IMR-90 (cell line): Measurements from ENCODE around the gene VSNL1. TPM values are rescaled to one million over a fixed set of nuclear protein-coding genes. Genes with fewer than 3 reads are reported as not detected.

Experiments
- ATAC-seq: fragments of 200-7000 bp; cut with Tn5 transposase; 2 replicates; pipeline ENCODE4 v1.9.1; 2020; ENCODE audit warnings: low read depth, mild to moderate bottlenecking, moderate library complexity
- BruUV-seq: library from RNA; stranded (reverse); fragments of 400-500 nt; replicated peaks from 2 replicates; lab custom pipeline; 2021; lab: Mats Ljungman, UMichigan
- CTCF ChIA-PET: fragments of 300-600 bp; formaldehyde crosslinking; extraction: SDS; loops from one replicate; lab custom pipeline; 2021; ENCODE audit warnings: antibody characterized with exemption; lab: Yijun Ruan, JAX
- POLR2A ChIA-PET: fragments of 300-600 bp; sonication (Branson Sonifier 250); formaldehyde crosslinking; loops from one replicate; lab custom pipeline; 2022; ENCODE audit warnings: antibody characterized with exemption; ENCODE audit not compliant: unreplicated experiment; lab: Charles Lee
- DNase-seq: peaks from one replicate; pipeline ENCODE4 v3.0.0; 2013
- H2AFZ ChIP-seq: replicated peaks from 2 replicates; pipeline ENCODE3; 2013; ENCODE audit warnings: low read length, mild to moderate bottlenecking; ENCODE audit not compliant: poor library complexity
- H2AK5ac ChIP-seq: 2 replicates; pipeline ENCODE4 v1.6.1; 2013; ENCODE audit warnings: low read depth, low read length, inconsistent platforms
- H2AK9ac ChIP-seq: replicated peaks from 2 replicates; pipeline ENCODE3; 2013; ENCODE audit warnings: mild to moderate bottlenecking, low read depth, low read length, moderate library complexity; ENCODE audit not compliant: poor library complexity
- H2BK120ac ChIP-seq: 2 replicates; pipeline ENCODE4 v1.6.1; 2013; ENCODE audit warnings: low read depth, low read length, inconsistent platforms
- H2BK15ac ChIP-seq: 3 replicates; pipeline ENCODE4 v1.6.1; 2013; ENCODE audit warnings: low read depth, low read length, inconsistent platforms
- H2BK20ac ChIP-seq: 2 replicates; pipeline ENCODE4 v1.6.1; 2013; ENCODE audit warnings: low read depth, mild to moderate bottlenecking, inconsistent platforms, low read length, moderate library complexity
- H2BK5ac ChIP-seq: 2 replicates; pipeline ENCODE4 v1.6.1; 2013; ENCODE audit warnings: mild to moderate bottlenecking, low read depth, low read length, inconsistent platforms; ENCODE audit not compliant: poor library complexity, severe bottlenecking
- H3K14ac ChIP-seq: replicated peaks from 2 replicates; pipeline ENCODE4 v1.6.1; 2013; ENCODE audit warnings: low read depth, low read length, inconsistent platforms
- H3K18ac ChIP-seq: 2 replicates; pipeline ENCODE4 v1.6.1; 2013; ENCODE audit warnings: low read depth, low read length, control low read depth
- H3K23ac ChIP-seq: 2 replicates; pipeline ENCODE4 v1.6.1; 2013; ENCODE audit warnings: low read depth, low read length, inconsistent platforms
- H3K27ac ChIP-seq: 2 replicates; pipeline ENCODE4 v1.5.1; 2013; ENCODE audit warnings: mild to moderate bottlenecking, control low read depth, low read length; ENCODE audit not compliant: insufficient read depth
- H3K27me3 ChIP-seq: 2 replicates; pipeline ENCODE4 v1.6.1; 2013; ENCODE audit warnings: low read length; ENCODE audit not compliant: control insufficient read depth, insufficient read depth
- H3K36me3 ChIP-seq: 2 replicates; pipeline ENCODE4 v1.6.1; 2013; ENCODE audit warnings: low read length, mixed read lengths; ENCODE audit not compliant: control insufficient read depth, insufficient read depth
- H3K4ac ChIP-seq: 2 replicates; pipeline ENCODE4 v1.6.1; 2013; ENCODE audit warnings: low read depth, low read length, inconsistent platforms
- H3K4me1 ChIP-seq: 2 replicates; pipeline ENCODE4 v1.6.1; 2013; ENCODE audit warnings: low read length, mixed read lengths; ENCODE audit not compliant: control insufficient read depth, insufficient read depth
- H3K4me2 ChIP-seq: 2 replicates; pipeline ENCODE4 v1.6.1; 2013; ENCODE audit warnings: low read depth, mild to moderate bottlenecking, control low read depth, low read length, moderate library complexity
- H3K4me3 ChIP-seq: 2 replicates; pipeline ENCODE4 v1.5.1; 2013; ENCODE audit warnings: low read depth, mild to moderate bottlenecking, control low read depth, low read length, moderate library complexity; ENCODE audit not compliant: insufficient read depth
- H3K56ac ChIP-seq: 2 replicates; pipeline ENCODE4 v1.6.1; 2013; ENCODE audit warnings: low read length, inconsistent platforms; ENCODE audit not compliant: insufficient read depth; ENCODE audit errors: extremely low read depth
- H3K79me1 ChIP-seq, 2 experiments: 2 replicates each; pipeline ENCODE4 v1.6.1; 2013; ENCODE audit warnings: low read length in 2 of 2, inconsistent platforms in 1 of 2, low read depth in 1 of 2
- H3K9ac ChIP-seq: 2 replicates; pipeline ENCODE4 v1.6.1; 2013; ENCODE audit warnings: low read depth, low read length, control low read depth
- H3K9me1 ChIP-seq: 2 replicates; pipeline ENCODE4 v1.6.1; 2013; ENCODE audit warnings: low read length, inconsistent platforms; ENCODE audit not compliant: insufficient read depth
- H3K9me3 ChIP-seq: 2 replicates; pipeline ENCODE4 v1.6.1; 2013; ENCODE audit warnings: low read length; ENCODE audit not compliant: control insufficient read depth, insufficient read depth
- H4K20me1 ChIP-seq: 2 replicates; pipeline ENCODE4 v1.6.1; 2013; ENCODE audit warnings: low read length, inconsistent platforms; ENCODE audit not compliant: insufficient read depth
- H4K5ac ChIP-seq: 2 replicates; pipeline ENCODE4 v1.6.1; 2013; ENCODE audit warnings: mild to moderate bottlenecking, low read depth, low read length, control low read depth
- H4K8ac ChIP-seq, 2 experiments: 2 replicates each; pipeline ENCODE4 v1.6.1; 2013; ENCODE audit warnings: low read depth in 2 of 2, low read length in 2 of 2, control low read depth in 1 of 2, inconsistent platforms in 1 of 2
- H4K91ac ChIP-seq: 2 replicates; pipeline ENCODE4 v1.6.1; 2013; ENCODE audit warnings: low read depth, low read length, inconsistent platforms; ENCODE audit not compliant: insufficient read depth
- CHD1 ChIP-seq: IDR thresholded peaks from 2 replicates; pipeline ENCODE4 v1.6.1; 2012; ENCODE audit warnings: low read depth, low read length, improper control_type of control experiment
- MAFK ChIP-seq: IDR thresholded peaks from 2 replicates; pipeline ENCODE4 v1.6.1; 2012; ENCODE audit warnings: low read depth, low read length, improper control_type of control experiment
- RCOR1 ChIP-seq: IDR thresholded peaks from 2 replicates; pipeline ENCODE4 v1.6.1; 2012; ENCODE audit warnings: mild to moderate bottlenecking, low read length, improper control_type of control experiment; ENCODE audit not compliant: insufficient replicate concordance
- RFX5 ChIP-seq: IDR thresholded peaks from 2 replicates; pipeline ENCODE4 v1.8.0; 2012; ENCODE audit warnings: low read depth, mild to moderate bottlenecking, low read length, moderate library complexity
- WGBS, 2 experiments: methylation state at CpG; one replicate each; pipeline versions ENCODE4 v1.1.5 to v1.1.7; 2013; ENCODE audit warnings: missing lambda C conversion rate in 2 of 2; ENCODE audit not compliant: insufficient read length in 1 of 2; ENCODE audit errors: extremely low coverage in 2 of 2; 5-methylcytosine and 5-hydroxymethylcytosine counted together
- dilution Hi-C: fragments of 300-500 bp; cut with HindIII; formaldehyde crosslinking; loops from one replicate; pipeline ENCODE4 v1.14.3; 2018; ENCODE audit warnings: low sequenced_read_pairs; ENCODE audit not compliant: unreplicated experiment
- in situ Hi-C: fragments of 300-500 bp; cut with MboI; formaldehyde crosslinking; loops from 3 replicates; pipeline ENCODE4 v1.14.3; 2019; ENCODE audit warnings: low sequenced_read_pairs, inconsistent platforms, mixed read lengths
- intact Hi-C: fragments of 100-400 bp; cut with micrococcal nuclease; formaldehyde crosslinking; loops from 2 replicates; pipeline ENCODE4 v1.10.0; 2022
- polyA plus RNA-seq, 3 experiments: library from polyadenylated mRNA; depleted of rRNA; stranded (reverse); fragments of >200 nt; gene quantifications; 2 replicates each; pipeline ENCODE4 v1.2.3, GENCODE V29; 2012; ENCODE audit warnings: low replicate concordance in 1 of 3
- total RNA-seq: library from RNA; depleted of rRNA; stranded (reverse); fragments of >200 nt; gene quantifications from 2 replicates; pipeline ENCODE4 v1.2.3, GENCODE V29; 2012

The VSNL1 gene
- total and polyA plus RNA-seq, 2 of the 4 experiments (the other 2 are of a cell fraction), result 0.32 to 0.36 TPM

DNA sequence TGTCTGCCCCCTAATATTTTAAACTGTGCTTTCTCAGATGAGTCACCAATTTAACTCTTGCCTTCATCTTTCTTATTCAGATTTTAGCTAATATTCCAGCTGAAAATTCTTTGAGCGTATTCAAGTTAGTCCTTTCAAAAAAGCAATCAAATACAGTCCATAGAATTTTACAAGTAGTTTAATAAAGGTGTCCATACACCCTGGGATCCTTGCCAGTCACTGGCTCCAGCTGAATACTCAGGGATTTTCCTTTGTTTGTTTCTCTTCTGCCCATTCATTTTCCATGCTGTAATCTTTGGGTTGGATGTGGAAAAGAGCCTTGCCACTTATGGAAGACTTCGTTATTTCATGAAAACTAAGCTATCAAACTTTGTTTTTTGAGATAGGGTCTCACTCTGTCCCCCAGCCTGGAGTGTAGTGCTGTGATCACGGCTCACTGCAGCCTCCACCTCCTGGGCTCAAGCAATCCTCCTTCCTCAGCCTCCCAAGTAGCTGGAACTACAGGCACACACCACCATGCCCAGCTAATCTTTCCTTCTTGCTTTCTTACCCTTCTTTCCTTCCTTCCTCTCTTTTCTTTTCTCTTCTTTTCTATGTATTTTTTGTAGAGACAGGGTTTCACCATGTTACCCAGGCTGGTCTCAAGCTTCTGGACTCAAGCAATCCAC is 34.0 kb downstream of the VSNL1 start:
- dilution Hi-C loops, result no loop called here
- CTCF ChIA-PET, result no interaction called here
- intact Hi-C loops, result no loop called here

More for the DNA sequence above, 34.0 kb downstream of the VSNL1 start:
- Histone ChIP-seq H3K9me3 (no peaks in the 10 kb centered on the region), H2BK5ac (no peak overlapping the region), H3K27ac (no peak overlapping the region), H2BK120ac (no peak overlapping the region), H3K27me3 (no peaks in the 10 kb centered on the region), H3K18ac (no peak overlapping the region), H2AFZ (no peak overlapping the region), H4K91ac (no peak overlapping the region), H2AK9ac (no peak overlapping the region), H4K5ac (no peak overlapping the region), H3K14ac (no peak overlapping the region), H2BK15ac (no peak overlapping the region), H3K56ac (no peak overlapping the region), H3K4me2 (no peak overlapping the region), H3K9me1 (no peaks in the 10 kb centered on the region), H2AK5ac (no peak overlapping the region), H4K20me1 (no peaks in the 10 kb centered on the region), H2BK20ac (no peak overlapping the region), H3K23ac (no peak overlapping the region), H4K8ac (no peak overlapping the region), H3K9ac (no peak overlapping the region), H3K79me1 (no peaks in the 10 kb centered on the region), H3K4me3 (no peak overlapping the region), H3K36me3 (no peaks in the 10 kb centered on the region), H3K4me1 (no peaks in the 10 kb centered on the region), H3K4ac (no peak overlapping the region)
- no peak for DNase-seq
- POLR2A ChIA-PET, result no interaction called here
- TF ChIP-seq RFX5, result no peak
- no peak for TF ChIP-seq CHD1
- TF ChIP-seq MAFK, result no peak
- no peak for TF ChIP-seq RCOR1
- BruUV-seq, result no TSS peak
- in situ Hi-C loops, result no loop called here
- no peak for ATAC-seq
- WGBS, 2 experiments, result no CpG with 5 or more reads among the region's 3 CpGs
